Measurements from ENCODE around the gene SLC2A10. TPM values are rescaled to one million over a fixed set of nuclear protein-coding genes. Genes with fewer than 3 reads are reported as not detected.

The SLC2A10 gene
- total and polyA plus RNA-seq, 10 of the 15 experiments (the other 5 are each of a cell fraction or from before 2014, with no cell fraction given): not detected

DNA sequence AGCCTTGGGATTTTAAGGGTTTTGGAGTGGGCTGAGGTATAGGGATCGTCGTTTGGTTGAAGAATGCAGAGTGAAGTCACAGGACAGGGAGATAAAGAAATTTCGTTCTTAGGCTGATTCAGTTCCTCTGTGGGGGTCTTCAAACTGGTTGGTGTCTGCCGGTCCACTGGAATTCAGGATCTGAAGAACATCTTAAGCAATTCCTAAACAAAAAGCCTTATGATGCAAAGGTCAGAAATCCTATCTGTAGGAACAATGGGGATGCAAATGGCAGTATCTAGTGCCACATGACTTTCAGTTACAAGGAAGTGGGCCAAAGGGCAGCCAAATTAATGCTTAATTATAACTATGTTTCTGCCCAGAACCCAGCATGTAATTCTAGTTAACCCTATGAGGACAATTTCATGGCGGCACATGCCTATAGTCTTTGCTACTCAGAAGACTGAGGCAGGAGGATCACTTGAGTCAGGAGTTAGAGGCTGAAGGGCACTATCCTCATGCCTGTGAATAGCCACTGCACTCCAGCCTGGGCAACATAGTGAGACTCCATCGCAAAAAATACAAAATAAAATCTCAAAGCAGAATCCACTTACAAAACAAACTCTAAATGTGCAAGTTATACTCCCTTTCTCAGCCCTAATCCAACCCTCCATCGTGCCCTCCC is 4.6 kb upstream of the SLC2A10 start:
- Histone ChIP-seq H3K4me1 (ENCODE audit: control insufficient read depth, insufficient read depth, low read length) (no peaks in the 10 kb centered on the region), H3K79me2 (ENCODE audit: control insufficient read depth, insufficient read depth, low read length) (no peaks in the 10 kb centered on the region), H3K27me3 (replicated peaks in 1 of 2; ENCODE audit: control insufficient read depth in 2 of 2, insufficient read depth in 2 of 2, low read length in 1 of 2) (peaks cover 3 to 5% of the 10 kb centered on the region in 2 experiments), H3K9me3 (replicated peaks; ENCODE audit: control insufficient read depth, insufficient read depth, low read length) (peaks cover 2% of the 10 kb centered on the region; the same call in 1 of the 3 replicates), H4K20me1 (ENCODE audit: control insufficient read depth, insufficient read depth) (no peaks in the 10 kb centered on the region), H2AFZ (ENCODE audit: control insufficient read depth, low read depth, low read length) (no peak overlapping the region), H3K36me3 (ENCODE audit: control insufficient read depth in 2 of 2, insufficient read depth in 2 of 2, low read length in 1 of 2) (no peaks in the 10 kb centered on the region), H3K9ac (ENCODE audit: control insufficient read depth, insufficient read depth, low read length) (no peak overlapping the region), H3K4me2 (ENCODE audit: control insufficient read depth, insufficient read depth) (no peak overlapping the region), H3K27ac (ENCODE audit: control insufficient read depth, insufficient read depth) (no peak overlapping the region), H3K4me3 (no peak overlapping the region)
- ATAC-seq (no peak), DNase-seq (ENCODE audit: low read depth, low spot score) (no peak), FAIRE-seq (no peak)
- SMC1A ChIA-PET (ENCODE audit: uncharacterized antibody, unreplicated experiment): no interaction called here
- RAD21 ChIA-PET (ENCODE audit: unreplicated experiment): no interaction called here
- WGBS (ENCODE audit: insufficient coverage, insufficient replicate concordance, low lambda C conversion rate, missing lambda C conversion rate): 52% methylated on average over 7 of the region's 7 CpGs
- in situ Hi-C loops (cut with MboI): no loop called here
- no TSS peak for BruUV-seq (replicated peaks)
- intact Hi-C loops (cut with micrococcal nuclease; ENCODE audit: unreplicated experiment): no loop called here
- POLR2A ChIA-PET: no interaction called here
- CTCF ChIA-PET: no interaction called here
- TF ChIP-seq, protein P1, sequence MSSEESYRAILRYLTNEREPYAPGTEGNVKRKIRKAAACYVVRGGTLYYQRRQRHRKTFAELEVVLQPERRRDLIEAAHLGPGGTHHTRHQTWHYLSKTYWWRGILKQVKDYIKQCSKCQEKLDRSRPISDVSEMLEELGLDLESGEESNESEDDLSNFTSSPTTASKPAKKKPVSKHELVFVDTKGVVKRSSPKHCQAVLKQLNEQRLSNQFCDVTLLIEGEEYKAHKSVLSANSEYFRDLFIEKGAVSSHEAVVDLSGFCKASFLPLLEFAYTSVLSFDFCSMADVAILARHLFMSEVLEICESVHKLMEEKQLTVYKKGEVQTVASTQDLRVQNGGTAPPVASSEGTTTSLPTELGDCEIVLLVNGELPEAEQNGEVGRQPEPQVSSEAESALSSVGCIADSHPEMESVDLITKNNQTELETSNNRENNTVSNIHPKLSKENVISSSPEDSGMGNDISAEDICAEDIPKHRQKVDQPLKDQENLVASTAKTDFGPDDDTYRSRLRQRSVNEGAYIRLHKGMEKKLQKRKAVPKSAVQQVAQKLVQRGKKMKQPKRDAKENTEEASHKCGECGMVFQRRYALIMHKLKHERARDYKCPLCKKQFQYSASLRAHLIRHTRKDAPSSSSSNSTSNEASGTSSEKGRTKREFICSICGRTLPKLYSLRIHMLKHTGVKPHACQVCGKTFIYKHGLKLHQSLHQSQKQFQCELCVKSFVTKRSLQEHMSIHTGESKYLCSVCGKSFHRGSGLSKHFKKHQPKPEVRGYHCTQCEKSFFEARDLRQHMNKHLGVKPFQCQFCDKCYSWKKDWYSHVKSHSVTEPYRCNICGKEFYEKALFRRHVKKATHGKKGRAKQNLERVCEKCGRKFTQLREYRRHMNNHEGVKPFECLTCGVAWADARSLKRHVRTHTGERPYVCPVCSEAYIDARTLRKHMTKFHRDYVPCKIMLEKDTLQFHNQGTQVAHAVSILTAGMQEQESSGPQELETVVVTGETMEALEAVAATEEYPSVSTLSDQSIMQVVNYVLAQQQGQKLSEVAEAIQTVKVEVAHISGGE (CRISPR knock-in tag; IDR thresholded peaks at IDR 0.05): no peak
- no peak for TF ChIP-seq RAD21 (IDR thresholded peaks at IDR 0.05; ENCODE audit: insufficient read depth, low read depth, low read length)
- TF ChIP-seq CBFB (IDR thresholded peaks at IDR 0.05; ENCODE audit: low read depth): no peak
- TF ChIP-seq, protein P2, sequence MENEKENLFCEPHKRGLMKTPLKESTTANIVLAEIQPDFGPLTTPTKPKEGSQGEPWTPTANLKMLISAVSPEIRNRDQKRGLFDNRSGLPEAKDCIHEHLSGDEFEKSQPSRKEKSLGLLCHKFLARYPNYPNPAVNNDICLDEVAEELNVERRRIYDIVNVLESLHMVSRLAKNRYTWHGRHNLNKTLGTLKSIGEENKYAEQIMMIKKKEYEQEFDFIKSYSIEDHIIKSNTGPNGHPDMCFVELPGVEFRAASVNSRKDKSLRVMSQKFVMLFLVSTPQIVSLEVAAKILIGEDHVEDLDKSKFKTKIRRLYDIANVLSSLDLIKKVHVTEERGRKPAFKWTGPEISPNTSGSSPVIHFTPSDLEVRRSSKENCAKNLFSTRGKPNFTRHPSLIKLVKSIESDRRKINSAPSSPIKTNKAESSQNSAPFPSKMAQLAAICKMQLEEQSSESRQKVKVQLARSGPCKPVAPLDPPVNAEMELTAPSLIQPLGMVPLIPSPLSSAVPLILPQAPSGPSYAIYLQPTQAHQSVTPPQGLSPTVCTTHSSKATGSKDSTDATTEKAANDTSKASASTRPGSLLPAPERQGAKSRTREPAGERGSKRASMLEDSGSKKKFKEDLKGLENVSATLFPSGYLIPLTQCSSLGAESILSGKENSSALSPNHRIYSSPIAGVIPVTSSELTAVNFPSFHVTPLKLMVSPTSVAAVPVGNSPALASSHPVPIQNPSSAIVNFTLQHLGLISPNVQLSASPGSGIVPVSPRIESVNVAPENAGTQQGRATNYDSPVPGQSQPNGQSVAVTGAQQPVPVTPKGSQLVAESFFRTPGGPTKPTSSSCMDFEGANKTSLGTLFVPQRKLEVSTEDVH (IDR thresholded peaks at IDR 0.05; ENCODE audit: low read depth, partially characterized antibody): no peak
- no peak for TF ChIP-seq NR2C2 (IDR thresholded peaks at IDR 0.05; ENCODE audit: borderline replicate concordance, control insufficient read depth, insufficient read length, low read depth)
- TF ChIP-seq, protein P3, sequence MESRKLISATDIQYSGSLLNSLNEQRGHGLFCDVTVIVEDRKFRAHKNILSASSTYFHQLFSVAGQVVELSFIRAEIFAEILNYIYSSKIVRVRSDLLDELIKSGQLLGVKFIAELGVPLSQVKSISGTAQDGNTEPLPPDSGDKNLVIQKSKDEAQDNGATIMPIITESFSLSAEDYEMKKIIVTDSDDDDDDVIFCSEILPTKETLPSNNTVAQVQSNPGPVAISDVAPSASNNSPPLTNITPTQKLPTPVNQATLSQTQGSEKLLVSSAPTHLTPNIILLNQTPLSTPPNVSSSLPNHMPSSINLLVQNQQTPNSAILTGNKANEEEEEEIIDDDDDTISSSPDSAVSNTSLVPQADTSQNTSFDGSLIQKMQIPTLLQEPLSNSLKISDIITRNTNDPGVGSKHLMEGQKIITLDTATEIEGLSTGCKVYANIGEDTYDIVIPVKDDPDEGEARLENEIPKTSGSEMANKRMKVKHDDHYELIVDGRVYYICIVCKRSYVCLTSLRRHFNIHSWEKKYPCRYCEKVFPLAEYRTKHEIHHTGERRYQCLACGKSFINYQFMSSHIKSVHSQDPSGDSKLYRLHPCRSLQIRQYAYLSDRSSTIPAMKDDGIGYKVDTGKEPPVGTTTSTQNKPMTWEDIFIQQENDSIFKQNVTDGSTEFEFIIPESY (IDR thresholded peaks at IDR 0.05): no peak
- TF ChIP-seq, protein P4, sequence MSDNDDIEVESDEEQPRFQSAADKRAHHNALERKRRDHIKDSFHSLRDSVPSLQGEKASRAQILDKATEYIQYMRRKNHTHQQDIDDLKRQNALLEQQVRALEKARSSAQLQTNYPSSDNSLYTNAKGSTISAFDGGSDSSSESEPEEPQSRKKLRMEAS (IDR thresholded peaks at IDR 0.05; ENCODE audit: low read depth, low read length): no peak
- no peak for TF ChIP-seq KLF5 (IDR thresholded peaks at IDR 0.05; ENCODE audit: partially characterized antibody)
- TF ChIP-seq, protein P5, sequence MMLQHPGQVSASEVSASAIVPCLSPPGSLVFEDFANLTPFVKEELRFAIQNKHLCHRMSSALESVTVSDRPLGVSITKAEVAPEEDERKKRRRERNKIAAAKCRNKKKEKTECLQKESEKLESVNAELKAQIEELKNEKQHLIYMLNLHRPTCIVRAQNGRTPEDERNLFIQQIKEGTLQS (IDR thresholded peaks at IDR 0.05; ENCODE audit: borderline replicate concordance, extremely low read depth, low read depth, low read length): no peak
- TF ChIP-seq, protein P6, sequence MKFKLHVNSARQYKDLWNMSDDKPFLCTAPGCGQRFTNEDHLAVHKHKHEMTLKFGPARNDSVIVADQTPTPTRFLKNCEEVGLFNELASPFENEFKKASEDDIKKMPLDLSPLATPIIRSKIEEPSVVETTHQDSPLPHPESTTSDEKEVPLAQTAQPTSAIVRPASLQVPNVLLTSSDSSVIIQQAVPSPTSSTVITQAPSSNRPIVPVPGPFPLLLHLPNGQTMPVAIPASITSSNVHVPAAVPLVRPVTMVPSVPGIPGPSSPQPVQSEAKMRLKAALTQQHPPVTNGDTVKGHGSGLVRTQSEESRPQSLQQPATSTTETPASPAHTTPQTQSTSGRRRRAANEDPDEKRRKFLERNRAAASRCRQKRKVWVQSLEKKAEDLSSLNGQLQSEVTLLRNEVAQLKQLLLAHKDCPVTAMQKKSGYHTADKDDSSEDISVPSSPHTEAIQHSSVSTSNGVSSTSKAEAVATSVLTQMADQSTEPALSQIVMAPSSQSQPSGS (IDR thresholded peaks at IDR 0.05; ENCODE audit: low read length): no peak
- no peak for TF ChIP-seq SMAD1 (IDR thresholded peaks at IDR 0.05; ENCODE audit: low read depth, partially characterized antibody)
- no peak for TF ChIP-seq RELA (IDR thresholded peaks at IDR 0.05; ENCODE audit: borderline replicate concordance, partially characterized antibody)

Data from GM12878 (cell line).